ENCODE results near the gene FZR1.

Gene FZR1

GRCh38 chr19:3474614-3475013, 31.5 kb upstream of the FZR1 start:
- DNase-seq: no peak

- DNase-seq: no peak
Observed at GRCh38 chr19:3475449-3475848, 30.7 kb upstream of the FZR1 start.

- no peak for DNase-seq
Observed at GRCh38 chr19:3476830-3477229, 29.3 kb upstream of the FZR1 start.

- DNase-seq: no peak
Observed at GRCh38 chr19:3477506-3477905, 28.6 kb upstream of the FZR1 start.

GRCh38 chr19:3477951-3478350, 28.2 kb upstream of the FZR1 start:
- no peak for DNase-seq

GRCh38 chr19:3478409-3479176, 27.5 kb upstream of the FZR1 start:
- no peak for DNase-seq

GRCh38 chr19:3479177-3479833, 26.8 kb upstream of the FZR1 start:
- no peak for DNase-seq

GRCh38 chr19:3479834-3480215, 26.3 kb upstream of the FZR1 start:
- DNase-seq: no peak

- DNase-seq: no peak
Observed at GRCh38 chr19:3480383-3481091, 25.6 kb upstream of the FZR1 start, which contains the start of gene SMIM24. TSS of gene SMIM24 (minus strand) at chr19:3480525. CDS start at chr19:3480463, 62 bp downstream.

GRCh38 chr19:3481241-3482090, 24.6 kb upstream of the FZR1 start:
- DNase-seq: no peak

- no peak for DNase-seq
Observed at GRCh38 chr19:3482507-3483225, 23.4 kb upstream of the FZR1 start.

- DNase-seq: no peak
Observed at GRCh38 chr19:3483226-3483628, 22.9 kb upstream of the FZR1 start, which contains the start of gene SMIM44. TSS of gene SMIM44 (minus strand) at chr19:3483441. CDS start at chr19:3483403, 38 bp downstream.

GRCh38 chr19:3491396-3492119, 14.6 kb upstream of the FZR1 start:
- no peak for DNase-seq

GRCh38 chr19:3492131-3492839, 13.8 kb upstream of the FZR1 start:
- DNase-seq: no peak

- DNase-seq: no peak
Observed at GRCh38 chr19:3492919-3493318, 13.2 kb upstream of the FZR1 start.

- no peak for DNase-seq
Observed at GRCh38 chr19:3493651-3494050, 12.5 kb upstream of the FZR1 start.

GRCh38 chr19:3494051-3494450, 12.1 kb upstream of the FZR1 start:
- DNase-seq: no peak

- no peak for DNase-seq
Observed at GRCh38 chr19:3494559-3494958, 11.6 kb upstream of the FZR1 start.

- DNase-seq: no peak
Observed at GRCh38 chr19:3496392-3497273, 9.5 kb upstream of the FZR1 start.

All from NCI-H1417 treated with DMSO at 0.1 percent for 48 hours (cell line).